ENCODE measurements around the gene GADL1.

GADL1 gene

DNA sequence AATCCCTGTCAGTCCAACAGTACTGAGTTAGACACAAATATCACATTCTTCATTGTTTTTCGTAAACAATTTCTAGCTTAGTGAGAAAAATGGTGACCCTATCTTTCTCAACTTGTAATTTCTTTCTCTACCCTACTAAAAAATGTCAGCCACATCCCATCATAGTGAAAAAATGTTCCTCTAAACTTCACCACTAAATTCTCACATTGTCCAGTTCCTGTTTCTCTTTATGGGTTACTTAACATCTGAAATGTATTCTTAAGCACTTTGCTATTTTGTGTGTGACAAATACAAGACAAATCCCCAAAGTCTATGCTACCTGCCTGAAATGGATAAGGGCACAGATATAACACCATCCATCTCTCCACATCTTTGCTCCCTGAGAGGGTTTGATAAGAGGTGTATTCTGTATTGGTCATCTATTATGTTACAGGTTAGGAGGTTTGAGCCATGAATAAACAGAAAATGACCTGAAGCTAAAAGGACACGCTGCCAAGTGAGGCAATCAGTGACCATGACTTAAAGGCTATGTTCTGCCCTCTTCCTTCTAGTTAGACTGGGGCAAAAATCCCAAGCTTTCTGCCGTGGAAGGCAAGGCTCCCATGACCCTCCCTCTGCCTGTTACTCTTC lies 118.2 kb downstream of the GADL1 start:
- no peak overlapping the region for H3K4me3 ChIP-seq (ENCODE audit: low read depth, low read length)
- TF ChIP-seq, protein P1, sequence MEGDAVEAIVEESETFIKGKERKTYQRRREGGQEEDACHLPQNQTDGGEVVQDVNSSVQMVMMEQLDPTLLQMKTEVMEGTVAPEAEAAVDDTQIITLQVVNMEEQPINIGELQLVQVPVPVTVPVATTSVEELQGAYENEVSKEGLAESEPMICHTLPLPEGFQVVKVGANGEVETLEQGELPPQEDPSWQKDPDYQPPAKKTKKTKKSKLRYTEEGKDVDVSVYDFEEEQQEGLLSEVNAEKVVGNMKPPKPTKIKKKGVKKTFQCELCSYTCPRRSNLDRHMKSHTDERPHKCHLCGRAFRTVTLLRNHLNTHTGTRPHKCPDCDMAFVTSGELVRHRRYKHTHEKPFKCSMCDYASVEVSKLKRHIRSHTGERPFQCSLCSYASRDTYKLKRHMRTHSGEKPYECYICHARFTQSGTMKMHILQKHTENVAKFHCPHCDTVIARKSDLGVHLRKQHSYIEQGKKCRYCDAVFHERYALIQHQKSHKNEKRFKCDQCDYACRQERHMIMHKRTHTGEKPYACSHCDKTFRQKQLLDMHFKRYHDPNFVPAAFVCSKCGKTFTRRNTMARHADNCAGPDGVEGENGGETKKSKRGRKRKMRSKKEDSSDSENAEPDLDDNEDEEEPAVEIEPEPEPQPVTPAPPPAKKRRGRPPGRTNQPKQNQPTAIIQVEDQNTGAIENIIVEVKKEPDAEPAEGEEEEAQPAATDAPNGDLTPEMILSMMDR (conservative IDR thresholded peaks at IDR 0.05; ENCODE audit: low read depth, low read length) = no peak
- DNase-seq (ENCODE audit: low read depth) = no peak

DNA sequence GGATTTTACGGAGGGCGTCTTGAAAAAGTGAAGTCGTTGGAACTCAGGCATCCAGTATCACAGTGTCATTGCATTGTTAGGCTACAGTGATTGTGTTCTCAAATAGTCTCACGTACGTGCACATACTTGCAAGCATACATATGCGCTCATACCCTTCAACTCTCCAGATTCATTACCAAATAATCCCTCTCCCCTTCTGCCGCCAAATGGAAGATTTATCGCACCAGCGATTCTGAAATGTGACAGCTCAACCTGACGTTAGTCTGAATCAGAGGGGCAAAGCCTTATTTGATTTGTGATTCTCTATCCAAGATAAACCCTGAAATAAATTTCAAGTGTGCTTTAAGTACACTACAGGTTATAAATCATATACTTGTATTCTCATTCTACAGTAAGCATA lies 119.4 kb downstream of the GADL1 start:
- TF ChIP-seq, protein P1 (conservative IDR thresholded peaks at IDR 0.05; ENCODE audit: low read depth, low read length) = no peak
- H3K4me3 ChIP-seq (ENCODE audit: low read depth, low read length) = no peak overlapping the region
- DNase-seq (ENCODE audit: low read depth) = no peak

DNA sequence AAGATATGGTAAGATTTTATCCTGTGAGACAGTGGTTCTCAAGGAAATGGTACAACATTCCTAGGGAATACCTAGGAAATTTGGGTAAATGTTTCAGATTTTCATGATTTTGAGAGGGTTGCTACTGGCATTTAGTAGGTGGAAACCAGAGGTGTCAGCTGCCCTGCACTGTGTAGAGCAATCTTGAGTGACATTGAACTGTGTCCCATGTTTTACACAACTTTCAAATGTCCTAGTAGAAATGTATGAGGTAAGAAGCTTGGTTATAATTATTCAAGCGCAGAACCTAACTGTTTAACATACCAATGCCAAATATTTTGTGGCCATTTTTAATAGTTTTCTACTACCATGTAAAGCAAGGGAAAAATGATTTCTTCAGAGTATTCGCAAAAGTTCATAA lies 120.4 kb downstream of the GADL1 start:
- no peak for DNase-seq (ENCODE audit: low read depth)
- H3K4me3 ChIP-seq (ENCODE audit: low read depth, low read length) = no peak overlapping the region
- TF ChIP-seq, protein P1 (conservative IDR thresholded peaks at IDR 0.05; ENCODE audit: low read depth, low read length) = no peak

DNA sequence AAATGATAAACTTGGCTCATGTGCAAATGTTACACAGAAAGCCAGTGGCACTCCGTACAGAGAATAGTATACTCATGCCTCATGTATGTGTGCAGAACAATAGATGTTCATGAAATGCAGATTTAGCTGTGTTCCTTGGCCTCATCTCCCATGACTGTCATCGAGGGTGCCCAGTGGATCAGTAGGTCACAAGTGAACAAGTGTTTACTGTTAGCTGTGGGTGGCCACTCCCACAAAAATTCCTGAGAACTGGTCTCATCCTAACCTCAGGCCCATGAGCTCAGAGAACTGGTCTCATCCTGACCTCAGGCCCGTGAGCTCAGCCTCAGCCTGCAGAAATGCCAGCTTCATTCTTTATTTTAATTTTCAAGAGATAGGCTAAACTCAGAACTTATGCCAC lies 124.1 kb downstream of the GADL1 start:
- TF ChIP-seq, protein P1 (conservative IDR thresholded peaks at IDR 0.05; ENCODE audit: low read depth, low read length) = no peak
- peak; percentile 90 for DNase-seq (ENCODE audit: low read depth)
- no peak overlapping the region for H3K4me3 ChIP-seq (ENCODE audit: low read depth, low read length)

DNA sequence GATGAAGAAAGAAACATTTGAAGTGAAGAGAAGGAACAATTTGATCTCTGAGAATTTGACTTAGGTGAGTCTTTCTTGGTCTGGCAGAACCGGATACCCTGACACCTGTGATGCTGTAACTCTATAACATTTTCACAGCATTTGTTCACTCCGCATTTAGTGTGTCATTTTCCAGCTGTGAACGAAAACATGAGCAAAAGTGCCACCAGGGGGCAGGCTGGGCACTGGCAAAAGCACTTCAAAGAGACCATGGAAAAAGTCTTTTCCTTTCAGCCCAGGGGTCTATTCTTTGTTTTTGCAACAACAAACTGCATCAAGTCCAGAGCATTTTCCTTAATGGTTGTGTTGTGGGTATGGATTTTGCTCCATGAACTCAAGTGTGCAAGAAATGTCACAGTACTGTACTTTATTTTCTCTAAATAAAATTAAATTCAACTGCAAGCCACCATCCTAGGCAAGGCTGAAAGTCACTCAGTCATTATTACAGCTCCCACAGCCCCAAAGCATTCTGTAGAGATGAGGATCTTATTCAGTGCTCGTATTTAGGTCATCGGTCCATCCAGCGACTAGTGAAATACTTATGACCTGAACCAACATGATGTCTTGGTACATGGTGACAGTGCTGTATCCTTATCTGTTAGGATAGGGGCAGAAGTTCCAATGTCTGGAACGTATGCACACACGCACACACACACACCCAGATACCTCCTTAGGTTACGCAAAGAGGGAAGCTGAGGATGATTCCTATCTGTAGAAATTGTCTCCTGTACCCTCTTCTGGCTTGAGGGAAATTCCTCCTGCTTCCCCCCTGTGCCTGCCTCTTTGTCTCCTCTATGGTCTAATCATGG lies 125.5 kb downstream of the GADL1 start:
- no peak overlapping the region for H3K4me3 ChIP-seq (ENCODE audit: low read depth, low read length)
- TF ChIP-seq, protein P1 (conservative IDR thresholded peaks at IDR 0.05; ENCODE audit: low read depth, low read length) = peak; percentile 94
- peak; percentile 79 for DNase-seq (ENCODE audit: low read depth)

DNA sequence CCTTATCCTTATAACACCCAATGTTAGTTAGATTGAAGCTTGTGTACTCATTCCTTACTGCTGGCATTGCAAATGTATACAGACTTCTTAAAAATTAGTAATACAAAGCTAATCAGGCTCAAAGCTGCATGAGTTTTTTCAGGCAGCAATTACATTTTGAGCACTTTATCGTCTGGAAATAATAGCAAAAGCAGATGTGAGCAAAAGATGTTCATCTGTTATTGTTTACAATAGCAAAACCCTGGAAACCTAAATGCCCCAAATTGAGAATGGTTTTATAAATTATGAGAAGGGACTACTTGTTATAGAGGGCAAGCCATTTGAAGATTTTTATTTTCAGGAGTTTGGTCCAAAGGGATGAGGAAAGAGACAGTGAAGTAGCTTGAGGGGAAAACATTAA lies 126.4 kb downstream of the GADL1 start:
- DNase-seq (ENCODE audit: low read depth) = no peak
- H3K4me3 ChIP-seq (ENCODE audit: low read depth, low read length) = no peak overlapping the region
- TF ChIP-seq, protein P1 (conservative IDR thresholded peaks at IDR 0.05; ENCODE audit: low read depth, low read length) = no peak
